ENCODE measurements around the gene CPNE8.
"Not testable (repeated sequence)": the region's sequence is repeated elsewhere in the genome, so short reads cannot be mapped to it uniquely, and the experiment has no call there.

The CPNE8 gene

DNA sequence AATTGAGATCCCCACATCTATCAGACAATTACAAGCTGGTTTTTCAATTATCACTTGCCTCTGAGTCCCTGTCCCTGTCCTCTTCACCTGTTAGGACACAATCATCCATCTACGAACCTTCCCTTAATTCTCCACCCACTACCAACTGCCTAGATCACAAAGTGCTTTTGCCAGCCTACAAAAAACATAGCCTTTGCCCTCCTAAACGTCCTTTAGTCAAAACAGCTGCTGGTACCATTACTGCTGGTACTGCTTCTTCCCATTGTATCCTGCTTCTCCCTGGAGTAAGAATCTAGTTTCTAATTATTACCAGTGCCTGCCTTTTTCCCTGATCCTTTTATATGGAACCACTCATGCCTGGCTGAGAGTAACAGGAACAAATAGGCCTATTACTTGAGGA is 82.1 kb downstream of the CPNE8 start:
- no peak for DNase-seq

GRCh38 chr12:38817942-38818341 is 87.4 kb downstream of the CPNE8 start:
- DNase-seq, result no peak

- no peak for DNase-seq
These were observed 91.5 kb downstream of the CPNE8 start for GRCh38 chr12:38813923-38814322.

DNA sequence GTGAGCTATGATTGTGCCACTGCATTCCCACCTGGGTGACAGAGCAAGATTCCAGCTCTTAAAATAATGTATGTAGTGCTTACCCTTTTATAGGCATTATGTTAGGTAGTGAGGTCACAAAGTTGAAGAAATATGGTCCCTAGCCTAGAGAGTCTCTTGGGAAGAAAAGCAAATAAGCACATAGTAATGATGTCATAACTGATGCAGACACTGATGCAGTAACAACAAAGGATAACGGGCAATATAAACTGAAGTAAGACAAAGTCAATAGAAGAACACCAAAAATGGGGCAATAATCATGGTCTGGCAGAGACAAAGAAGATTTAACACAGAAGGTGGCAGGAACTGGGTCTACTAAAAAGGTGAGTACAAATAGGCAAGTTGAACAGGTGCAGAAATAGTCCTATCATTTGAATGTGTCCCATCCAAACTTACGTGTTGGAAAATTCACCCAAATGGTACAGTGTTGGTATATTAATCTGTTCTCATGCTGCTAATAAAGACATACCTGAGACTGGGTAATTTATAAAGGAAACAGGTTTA is 93.5 kb downstream of the CPNE8 start:
- no peak for DNase-seq

- no peak for DNase-seq
These were observed 95.6 kb downstream of the CPNE8 start for GRCh38 chr12:38809832-38810231.

DNA sequence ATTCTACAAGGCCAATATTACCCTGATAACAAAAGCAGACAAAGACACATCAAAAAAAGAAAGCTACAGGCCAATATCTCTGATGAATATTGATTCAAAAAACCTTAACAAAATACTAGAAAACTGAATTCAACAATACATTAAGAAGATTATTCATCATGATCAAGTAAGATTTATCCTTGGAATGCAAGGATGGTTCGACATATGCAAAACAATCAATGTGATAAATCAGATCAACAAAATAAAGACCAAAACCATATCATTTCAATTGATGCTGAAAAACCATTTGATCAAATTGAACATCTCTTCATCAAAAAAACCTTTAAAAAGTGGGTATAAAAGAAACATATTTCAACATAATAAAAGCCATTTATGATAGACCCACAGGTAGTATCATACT is 117.3 kb downstream of the CPNE8 start:
- DNase-seq, result peak; percentile 5

DNA sequence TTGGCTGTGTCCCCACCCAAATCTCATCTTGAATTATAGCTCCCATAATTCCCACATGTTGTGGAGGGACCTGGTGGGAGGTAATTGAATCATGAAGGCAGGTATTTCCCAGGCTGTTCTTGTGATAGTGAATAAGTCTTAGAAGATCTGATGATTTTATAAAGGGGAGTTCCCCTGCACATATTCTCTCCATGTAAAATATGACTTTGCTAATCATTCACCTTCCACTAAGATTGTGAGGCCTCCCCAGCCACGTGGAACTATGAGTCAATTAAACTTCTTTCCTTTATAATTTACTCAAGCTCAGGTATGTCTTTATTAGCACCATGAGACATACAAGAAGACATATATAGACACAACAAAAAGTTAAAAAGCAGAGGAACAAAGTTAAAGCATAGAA is 120.0 kb downstream of the CPNE8 start:
- DNase-seq, result no peak

DNA sequence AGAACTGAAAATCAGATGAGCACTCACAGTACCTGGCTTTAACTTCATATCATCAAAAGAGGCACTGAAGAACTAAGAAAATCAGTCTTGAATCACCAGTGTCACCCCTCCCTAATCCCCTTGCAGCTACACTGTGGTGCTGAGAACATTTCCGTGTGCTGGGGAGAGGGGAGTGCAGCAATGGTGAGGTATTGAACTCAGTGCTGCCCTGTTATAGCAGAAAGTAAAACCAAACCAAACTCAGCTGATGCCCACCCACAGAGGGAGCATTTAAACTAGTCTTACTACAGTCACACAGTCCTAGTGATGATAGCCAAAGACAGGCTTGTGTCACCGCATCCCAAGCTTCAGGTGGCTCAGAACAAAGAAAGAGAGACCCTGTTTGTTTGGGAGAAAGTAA is 122.1 kb downstream of the CPNE8 start:
- DNase-seq, result no peak

GRCh38 chr12:38782359-38782758 is 123.0 kb downstream of the CPNE8 start:
- DNase-seq, result no peak

GRCh38 chr12:38776647-38777046 is 128.7 kb downstream of the CPNE8 start:
- DNase-seq, result no peak

- no peak for DNase-seq
These were observed 129.9 kb downstream of the CPNE8 start for GRCh38 chr12:38775457-38775856.

- DNase-seq, result no peak
These were observed 133.0 kb downstream of the CPNE8 start for GRCh38 chr12:38772437-38772836.

GRCh38 chr12:38771871-38772270 is 133.5 kb downstream of the CPNE8 start:
- no peak for DNase-seq

- no peak for DNase-seq
These were observed 143.6 kb downstream of the CPNE8 start for GRCh38 chr12:38761636-38762342.

- no peak for DNase-seq
These were observed 144.3 kb downstream of the CPNE8 start for GRCh38 chr12:38761111-38761510.

DNA sequence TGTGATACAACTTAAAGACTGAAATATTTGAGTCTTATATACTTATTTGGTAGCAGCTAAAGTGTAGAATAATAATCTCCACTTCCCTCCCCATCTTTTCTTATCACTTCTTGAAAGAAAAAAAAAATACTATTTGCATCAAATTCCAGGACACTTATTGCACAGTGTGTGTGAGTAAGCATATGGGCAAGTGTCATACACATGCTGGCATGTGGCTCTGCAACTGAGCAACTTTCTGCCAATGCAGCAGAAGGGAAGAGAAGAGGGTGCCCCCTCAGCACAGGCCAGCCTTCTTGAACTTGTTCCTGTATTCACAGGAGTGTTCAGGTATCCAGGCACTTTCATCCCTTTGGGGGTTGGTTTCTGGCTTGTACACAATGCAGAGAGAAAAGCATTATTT is 145.8 kb downstream of the CPNE8 start:
- DNase-seq, result no peak

DNA sequence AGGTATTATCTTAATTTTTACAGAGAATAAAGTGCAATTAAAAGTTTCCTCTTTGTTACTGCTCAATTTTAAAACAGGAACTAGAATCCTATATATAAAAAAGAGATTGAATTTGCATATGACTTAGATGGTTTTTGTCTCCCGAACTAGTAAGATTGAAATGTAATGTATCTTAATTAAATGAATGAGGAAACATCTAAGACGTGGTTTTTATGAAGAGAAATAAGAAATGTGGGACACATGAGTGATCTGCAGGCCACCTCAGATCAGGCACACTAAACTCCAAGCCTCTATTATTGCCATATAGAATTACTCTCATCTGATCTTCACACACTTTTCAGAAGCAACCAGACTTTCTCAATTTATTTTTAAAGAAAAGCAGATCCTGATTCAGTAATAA is 158.6 kb downstream of the CPNE8 start:
- DNase-seq, result no peak

DNA sequence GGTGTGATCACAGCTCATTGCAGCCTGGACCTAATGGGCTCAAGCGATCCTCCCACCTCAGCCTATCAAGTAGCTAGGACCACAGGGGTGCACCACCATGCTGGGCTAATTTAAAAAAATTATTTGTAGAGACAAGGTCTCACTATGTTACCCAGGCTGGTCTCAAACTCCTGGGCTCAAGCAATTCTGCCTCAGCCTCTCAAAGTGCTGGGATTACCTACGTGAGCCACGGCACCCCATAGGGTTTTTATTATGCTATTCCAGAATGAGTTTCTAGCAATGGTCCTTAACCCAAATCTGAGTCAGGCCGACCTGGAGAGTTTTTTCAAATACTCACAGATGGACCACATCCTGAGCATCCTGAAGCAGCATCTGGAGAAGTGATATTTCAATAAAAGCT is 159.8 kb downstream of the CPNE8 start:
- DNase-seq, result no peak

- DNase-seq, result no peak
These were observed 161.3 kb downstream of the CPNE8 start for GRCh38 chr12:38744041-38744440.

- not testable (repeated sequence) for DNase-seq
These were observed 162.9 kb downstream of the CPNE8 start for GRCh38 chr12:38742496-38742895.

DNA sequence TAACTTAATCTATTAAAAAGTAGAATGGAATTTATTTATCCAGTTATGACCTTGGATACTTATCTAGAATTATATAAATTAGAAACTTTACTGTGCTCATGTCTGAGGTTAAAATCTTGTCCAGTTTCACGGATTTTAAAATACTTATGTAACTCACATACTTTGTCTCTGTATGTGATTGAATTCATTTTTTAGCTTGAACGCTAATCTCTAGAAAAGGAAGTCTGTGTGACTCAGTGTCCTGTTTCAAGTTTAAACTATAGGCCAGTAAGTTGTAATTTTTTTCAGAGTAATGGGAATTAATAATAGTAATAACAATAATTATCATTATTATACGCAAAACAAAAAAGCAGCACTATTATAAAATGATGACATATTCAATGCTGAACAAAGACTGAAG is 168.6 kb downstream of the CPNE8 start:
- no peak for DNase-seq

DNA sequence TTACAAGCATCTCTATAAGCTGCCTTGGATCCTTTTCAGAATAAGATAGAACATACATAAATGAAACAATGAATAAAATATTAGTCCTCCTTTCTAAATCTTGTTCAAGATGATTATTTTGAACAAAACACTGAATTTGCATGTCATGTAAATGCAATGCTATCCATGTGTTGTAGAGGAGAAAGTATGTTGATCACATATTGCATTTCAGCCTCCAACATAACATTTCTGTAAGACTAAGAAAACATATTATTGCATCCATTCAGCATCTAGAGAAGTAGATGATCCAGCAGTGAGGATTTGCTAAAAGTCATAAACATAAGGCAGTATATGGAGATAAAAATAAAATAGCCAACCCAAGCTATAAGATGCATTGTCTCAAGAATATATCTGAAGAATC is 172.6 kb downstream of the CPNE8 start:
- no peak for DNase-seq

GRCh38 chr12:38728894-38729293 is 176.5 kb downstream of the CPNE8 start:
- DNase-seq, result no peak

GRCh38 chr12:38721611-38722252 is 183.7 kb downstream of the CPNE8 start:
- DNase-seq, result no peak

- no peak for DNase-seq
These were observed 184.7 kb downstream of the CPNE8 start for GRCh38 chr12:38720661-38721060.

Data from eye (tissue), 1 donor.